ENCODE measurements around the gene DOK4.
A peak's percentile ranks its signal among the peaks of the same experiment; 100 is the strongest.

The DOK4 gene

GRCh38 chr16:57514791-57515600, 28.7 kb upstream of the DOK4 start:
- no peak for TF ChIP-seq CTCF (conservative IDR thresholded peaks at IDR 0.05; ENCODE audit: low read depth)
- ChIA-PET POLR2A (ENCODE audit: low non-redundant PET) (no interaction called here), CTCF (interaction anchor here (0.6 kb wide), 1 partner anchor 293 kb away, joined by 3 read pairs; no protein-coding TSS in a partner anchor)
- peak overlapping the region; percentile 2; the same call in 1 of the 2 replicates for H3K27ac ChIP-seq
- DNase-seq (ENCODE audit: low spot score): no peak

- CTCF ChIA-PET: interaction anchor here (0.6 kb wide), 1 partner anchor 294 kb away, joined by 3 read pairs; no protein-coding TSS in a partner anchor
- DNase-seq (ENCODE audit: low spot score): no peak
- H3K27ac ChIP-seq: 0 out of 2 replicates have a peak overlapping the region, but pooled peaks have one; percentile 2
- no peak for TF ChIP-seq CTCF (conservative IDR thresholded peaks at IDR 0.05; ENCODE audit: low read depth)
- POLR2A ChIA-PET (ENCODE audit: low non-redundant PET): no interaction called here
These were observed 28.1 kb upstream of the DOK4 start for GRCh38 chr16:57514371-57514770.

GRCh38 chr16:57513371-57514102, 27.2 kb upstream of the DOK4 start:
- DNase-seq (ENCODE audit: low spot score): no peak
- TF ChIP-seq CTCF (conservative IDR thresholded peaks at IDR 0.05; ENCODE audit: low read depth): no peak
- CTCF ChIA-PET: interaction anchor here (0.5 to 0.6 kb wide), 2 partner anchors 11 to 62 kb away, joined by 4 read pairs; no protein-coding TSS in a partner anchor
- H3K27ac ChIP-seq: no peak overlapping the region; the same call in 1 of the 2 replicates
- POLR2A ChIA-PET (ENCODE audit: low non-redundant PET): no interaction called here

- DNase-seq (ENCODE audit: low spot score): no peak
- ChIA-PET POLR2A (ENCODE audit: low non-redundant PET) (no interaction called here), CTCF (interaction anchor here (0.7 kb wide), 1 partner anchor 103 kb away, joined by 7 read pairs; no protein-coding TSS in a partner anchor)
- no peak for TF ChIP-seq CTCF (conservative IDR thresholded peaks at IDR 0.05; ENCODE audit: low read depth)
- no peak overlapping the region for H3K27ac ChIP-seq
These were observed 26.2 kb upstream of the DOK4 start for GRCh38 chr16:57512296-57513001.

GRCh38 chr16:57510016-57510871, 24.0 kb upstream of the DOK4 start:
- no peak for DNase-seq (ENCODE audit: low spot score)

More at GRCh38 chr16:57510016-57510871, 24.0 kb upstream of the DOK4 start:
- no peak for TF ChIP-seq CTCF (conservative IDR thresholded peaks at IDR 0.05; ENCODE audit: low read depth)
- ChIA-PET POLR2A (ENCODE audit: low non-redundant PET) (no interaction called here), CTCF (no interaction called here)
- no peak overlapping the region for H3K27ac ChIP-seq
